ENCODE data around the gene CYTH3.

- TF ChIP-seq POLR2AphosphoS5 (IDR thresholded peaks at IDR 0.05; ENCODE audit: low read depth, low read length), result no peak
- no peak for TF ChIP-seq TAF1 (IDR thresholded peaks at IDR 0.05; ENCODE audit: low read depth, low read length)
These were observed 13.2 kb downstream of the CYTH3 start for GRCh38 chr7:6259257-6259656.
